Measurements from ENCODE around the gene HSPB7. TPM values are rescaled to one million over a fixed set of nuclear protein-coding genes. Genes with fewer than 3 reads are reported as not detected.

The HSPB7 gene
- total and polyA plus RNA-seq, 2 of the 8 experiments (the other 6 are each of a cell fraction or from before 2014, with no cell fraction given), result not detected

DNA sequence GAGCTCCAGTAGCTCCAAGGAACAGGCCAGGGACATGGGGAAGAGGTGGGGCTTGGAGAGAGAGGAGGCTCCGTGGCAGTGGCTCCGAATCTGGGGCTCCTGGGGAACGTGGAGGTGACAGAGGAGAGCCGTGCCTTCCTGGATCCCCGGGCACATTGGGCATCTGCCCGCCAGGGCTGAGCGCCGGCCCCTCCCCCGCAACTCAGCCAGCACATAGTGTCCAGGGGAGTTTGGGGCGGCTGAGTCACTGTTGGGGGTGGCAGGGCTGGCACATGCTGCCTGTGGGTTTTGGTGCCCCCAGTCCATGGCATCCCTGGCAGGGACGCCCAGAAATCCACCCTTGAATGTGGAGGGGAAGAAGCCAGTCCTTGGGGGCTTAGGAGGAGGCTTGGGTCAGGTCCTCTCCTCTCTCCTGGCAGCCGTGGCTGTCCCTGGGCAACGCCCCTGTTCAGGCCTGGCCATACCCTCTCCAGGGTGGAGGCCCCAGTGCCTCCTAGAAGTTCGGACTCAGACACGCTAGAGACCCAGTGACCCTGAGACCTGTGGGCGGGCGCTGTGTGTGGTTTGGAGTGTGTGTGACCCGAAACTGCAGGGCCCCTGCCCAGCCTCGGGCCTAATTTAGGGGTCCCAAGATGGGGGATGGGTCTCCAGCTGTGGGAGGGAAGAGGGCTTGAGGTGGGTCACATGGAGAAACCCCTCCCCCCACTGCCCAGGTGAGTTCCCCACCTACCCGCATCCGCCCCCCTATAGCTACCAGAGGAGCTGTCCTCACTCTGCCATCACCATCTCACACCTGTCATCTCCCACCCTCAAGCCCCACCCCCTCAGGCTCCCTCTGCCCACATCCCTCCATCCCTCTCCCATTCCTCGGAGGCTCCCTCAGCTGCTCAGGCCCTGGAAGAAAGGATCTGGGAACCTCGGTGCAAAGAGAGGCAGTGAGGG lies 1.6 kb downstream of the HSPB7 start:
- Histone ChIP-seq H3K4me1 (replicated peaks in 1 of 4; ENCODE audit: control insufficient read depth in 3 of 4, insufficient read depth in 4 of 4, low read length in 3 of 4) (peaks cover 5 to 37% (median 22%) of the 10 kb centered on the region in 4 experiments), H2BK5ac (ENCODE audit: low read depth, low read length) (peak overlapping the region; percentile 16; the same call in 1 of the 2 replicates), H3K14ac (ENCODE audit: insufficient read length) (no peak overlapping the region), H2BK120ac (replicated peaks; ENCODE audit: low read depth, low read length) (no peak overlapping the region), H3K4ac (replicated peaks; ENCODE audit: insufficient read length, low read depth, low read length) (no peak overlapping the region), H4K5ac (ENCODE audit: insufficient read length, low read depth, low read length) (no peak overlapping the region), H3K27me3 (replicated peaks in 1 of 4; ENCODE audit: control insufficient read depth in 3 of 4, extremely low read depth in 1 of 4, insufficient read depth in 3 of 4, low read length in 3 of 4) (peaks cover 0 to 2% (median 0%) of the 10 kb centered on the region in 4 experiments; a peak in 1 of 7 replicates), H3K9me3 (ENCODE audit: insufficient read depth in 2 of 2, low read depth in 1 of 2, low read length in 1 of 2) (no peaks in the 10 kb centered on the region), H2BK20ac (ENCODE audit: low read length) (no peak overlapping the region), H4K91ac (replicated peaks; ENCODE audit: insufficient read length, low read length) (no peak overlapping the region), H3K79me2 (ENCODE audit: control insufficient read depth in 1 of 2, insufficient read depth in 2 of 2, low read length in 2 of 2) (no peaks in the 10 kb centered on the region), H2BK15ac (ENCODE audit: low read length) (peak overlapping the region; percentile 81; the same call in 1 of the 2 replicates), H3K36me3 (ENCODE audit: control insufficient read depth in 2 of 4, insufficient read depth in 4 of 4, low read length in 3 of 4) (no peaks in the 10 kb centered on the region), H3K4me3 (ENCODE audit: extremely low read depth in 1 of 4, insufficient read depth in 2 of 4, low read depth in 3 of 4, low read length in 4 of 4) (no peak overlapping the region), H3K56ac (replicated peaks; ENCODE audit: insufficient read length, low read depth, low read length) (no peak overlapping the region), H3K23ac (ENCODE audit: insufficient read length) (no peak overlapping the region), H3K79me1 (ENCODE audit: low read depth, low read length) (no peaks in the 10 kb centered on the region), H4K8ac (ENCODE audit: extremely low read depth, insufficient read depth, low read length) (peak overlapping the region; percentile 26; the same call in 1 of the 2 replicates), H3K18ac (ENCODE audit: extremely low read depth, low read length) (no peak overlapping the region), H3K9ac (replicated peaks in 1 of 4; ENCODE audit: extremely low read depth in 1 of 4, low read depth in 3 of 4, low read length in 3 of 4) (no peak overlapping the region), H3K4me2 (ENCODE audit: insufficient read depth in 1 of 2, low read depth in 2 of 2, low read length in 2 of 2) (no peak overlapping the region), H3K27ac (ENCODE audit: low read depth, low read length) (no peak overlapping the region), H3K23me2 (ENCODE audit: low read depth, low read length) (no peaks in the 10 kb centered on the region; the same call in 1 of the 2 replicates), H2AFZ (ENCODE audit: low read length) (no peak overlapping the region), H2AK5ac (ENCODE audit: low read depth, low read length) (no peak overlapping the region), H2BK12ac (ENCODE audit: low read depth, low read length) (peak overlapping the region; percentile 68; the same call in 1 of the 2 replicates), H4K20me1 (replicated peaks in 1 of 2; ENCODE audit: control insufficient read depth in 1 of 2, insufficient read depth in 2 of 2, low read length in 2 of 2) (no peaks in the 10 kb centered on the region)
- 88% methylated on average over 22 of the region's 23 CpGs; no CpG with 5 or more reads in 1 of the 2 experiments for WGBS, 2 experiments (ENCODE audit: extremely low coverage in 1 of 2, insufficient coverage in 1 of 2, insufficient read length in 1 of 2, insufficient replicate concordance in 2 of 2, low coverage in 1 of 2, low lambda C conversion rate in 2 of 2, missing lambda C conversion rate in 1 of 2)
- CTCF ChIA-PET (ENCODE audit: partially characterized antibody), result interaction anchor here (0.9 to 6.6 kb wide), 8 partner anchors 9 to 92 kb away, joined by 3 to 41 read pairs (median 3); no protein-coding TSS in a partner anchor
- DNase-seq (ENCODE audit: low read depth in 1 of 2, low spot score in 2 of 2) (no peak), FAIRE-seq (no peak)
- POLR2A ChIA-PET (ENCODE audit: partially characterized antibody), result interaction anchor here (0.6 to 1.3 kb wide), 4 partner anchors 9 to 249 kb away, joined by 3 to 5 read pairs (median 3); no protein-coding TSS in a partner anchor
